GM18498 (cell line): ENCODE data around the gene TBC1D22A.

Source experiments
- ATAC-seq: cut with Tn5 transposase; IDR thresholded peaks from one replicate; pipeline ENCODE4 v1.9.1; 2021; ENCODE audit warnings: mild to moderate bottlenecking, moderate library complexity; ENCODE audit not compliant: unreplicated experiment

TBC1D22A gene

DNA sequence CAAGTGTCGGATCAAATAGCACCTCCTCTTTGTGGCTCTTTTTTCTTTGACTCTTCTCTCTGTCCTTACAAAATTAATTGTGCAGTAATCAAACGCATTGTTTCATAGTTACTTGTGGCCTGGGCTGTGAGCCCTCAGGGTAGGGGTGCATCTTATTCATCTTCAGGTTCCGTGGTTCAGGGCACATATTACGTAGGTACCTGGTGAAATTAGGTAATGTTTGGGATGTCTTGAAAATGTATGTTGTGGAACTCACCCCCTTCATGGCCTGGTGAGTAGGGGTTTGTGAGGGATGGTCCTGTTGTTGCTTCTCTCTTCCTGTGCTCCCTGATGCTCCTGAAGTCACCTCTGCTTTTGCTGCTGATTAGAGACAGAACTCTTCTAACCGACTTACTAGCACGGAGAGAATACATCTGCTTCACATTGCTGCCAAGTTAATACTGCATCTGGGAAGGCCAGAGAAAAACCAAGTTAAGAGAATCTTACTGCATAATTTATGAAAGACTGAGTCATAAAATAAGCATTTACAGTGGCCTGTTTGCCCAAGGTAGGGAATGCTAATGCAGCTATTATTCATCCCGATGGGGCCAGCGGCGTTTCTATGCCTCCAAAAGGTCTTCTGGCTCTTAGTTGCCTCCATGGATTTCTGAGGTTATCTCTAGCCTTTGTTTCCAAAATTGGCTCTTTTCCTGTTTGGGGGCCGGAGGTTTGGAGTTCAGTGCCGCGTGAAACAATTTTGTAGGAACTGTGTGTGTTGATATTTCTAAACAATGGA, 66.9 kb downstream of the TBC1D22A start:
- no peak for ATAC-seq

GRCh38 chr22:46829941-46830715, 67.7 kb downstream of the TBC1D22A start:
- no peak for ATAC-seq

GRCh38 chr22:46830841-46831240, 68.4 kb downstream of the TBC1D22A start:
- ATAC-seq: no peak

DNA sequence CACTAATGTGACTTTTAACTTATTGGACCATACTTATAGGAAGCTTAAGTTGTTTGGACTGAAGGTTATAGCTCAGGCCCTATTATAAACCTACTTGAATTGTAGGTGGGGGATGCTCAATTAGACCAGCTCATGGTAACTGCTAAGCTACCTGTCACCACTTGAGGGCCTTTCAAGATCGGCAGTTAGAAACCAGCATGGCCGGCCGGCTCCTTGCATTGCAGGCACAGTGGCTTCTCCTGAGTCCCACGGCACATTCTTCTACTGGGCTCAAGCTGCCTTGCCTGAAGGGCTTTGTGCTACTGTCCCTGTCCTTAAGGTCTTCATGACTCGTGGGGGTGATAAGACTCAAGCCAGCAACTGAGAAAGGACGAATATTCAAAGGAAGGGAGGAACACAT, 70.8 kb downstream of the TBC1D22A start:
- ATAC-seq: no peak

- ATAC-seq: no peak
These were observed 71.7 kb downstream of the TBC1D22A start for GRCh38 chr22:46834021-46834737.

- ATAC-seq: no peak
These were observed 72.8 kb downstream of the TBC1D22A start for GRCh38 chr22:46835288-46835687.

GRCh38 chr22:46835693-46836092, 73.2 kb downstream of the TBC1D22A start:
- no peak for ATAC-seq

- no peak for ATAC-seq
These were observed 79.1 kb downstream of the TBC1D22A start for GRCh38 chr22:46841522-46841921.

DNA sequence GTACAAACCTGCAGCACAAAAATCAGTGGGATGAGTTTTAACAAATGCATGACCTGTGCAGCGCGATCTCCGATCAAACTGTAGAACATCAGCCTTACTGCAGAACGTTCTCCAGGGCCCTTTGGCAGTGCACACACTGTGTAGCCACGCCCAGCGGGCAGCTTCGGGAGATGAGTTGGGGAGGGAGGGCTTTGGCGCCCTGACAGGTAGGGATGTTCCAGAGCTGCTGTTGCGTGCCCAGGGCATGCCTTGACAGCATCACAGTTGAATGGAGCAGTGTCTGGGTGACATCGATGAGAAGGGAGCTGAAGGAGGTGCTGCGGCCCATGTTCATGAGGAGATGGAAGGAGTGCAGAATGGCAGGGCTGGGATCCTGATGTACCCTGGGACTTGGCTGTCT, 80.2 kb downstream of the TBC1D22A start:
- no peak for ATAC-seq

- no peak for ATAC-seq
These were observed 81.4 kb downstream of the TBC1D22A start for GRCh38 chr22:46843821-46844255.

GRCh38 chr22:46844606-46845210, 82.3 kb downstream of the TBC1D22A start:
- ATAC-seq: no peak

DNA sequence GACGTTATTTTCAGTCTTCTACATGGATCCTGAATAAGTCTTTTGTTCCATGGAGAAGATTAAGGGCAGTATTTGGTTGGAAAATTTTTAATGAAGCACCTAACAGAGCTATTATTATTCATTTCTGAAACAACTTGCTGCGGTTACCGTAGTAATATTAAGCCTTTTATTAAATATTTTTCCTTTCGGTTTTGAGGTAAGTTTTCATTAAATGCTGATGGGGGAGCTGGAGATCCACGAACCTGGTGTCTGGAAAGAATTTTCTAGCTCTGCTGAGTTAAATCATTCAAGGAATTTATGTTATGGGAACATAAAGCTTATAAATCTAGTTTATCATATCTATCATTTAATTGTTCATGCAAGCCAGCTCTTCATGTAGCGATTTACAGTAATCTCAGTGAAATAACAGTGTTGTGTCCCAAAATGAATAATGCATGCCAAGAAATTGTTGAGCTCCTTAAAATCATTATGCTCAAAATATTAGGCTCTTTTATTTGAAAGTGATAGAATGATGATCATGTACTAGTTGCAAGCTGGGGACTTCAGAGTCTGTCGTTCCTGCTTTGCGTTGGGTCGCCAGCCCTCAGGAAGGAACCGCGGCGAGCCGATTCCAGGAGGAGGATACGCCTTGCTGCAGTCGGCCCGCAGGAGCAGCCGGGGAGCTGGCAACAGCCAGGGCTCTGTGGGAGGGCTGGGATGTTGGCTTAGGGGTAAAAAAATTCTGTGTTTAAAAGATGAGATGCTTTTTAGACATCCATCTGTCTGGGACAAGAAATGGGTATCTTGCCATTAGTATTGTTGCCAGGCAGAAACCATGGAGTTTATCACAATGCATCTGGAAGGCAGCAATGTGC, 83.1 kb downstream of the TBC1D22A start:
- no peak for ATAC-seq

- no peak for ATAC-seq
These were observed 83.8 kb downstream of the TBC1D22A start for GRCh38 chr22:46846150-46846831.

- ATAC-seq: no peak
These were observed 84.4 kb downstream of the TBC1D22A start for GRCh38 chr22:46846832-46847355.

- ATAC-seq: no peak
These were observed 85.7 kb downstream of the TBC1D22A start for GRCh38 chr22:46848197-46848596.

GRCh38 chr22:46849101-46849500, 86.7 kb downstream of the TBC1D22A start:
- no peak for ATAC-seq

DNA sequence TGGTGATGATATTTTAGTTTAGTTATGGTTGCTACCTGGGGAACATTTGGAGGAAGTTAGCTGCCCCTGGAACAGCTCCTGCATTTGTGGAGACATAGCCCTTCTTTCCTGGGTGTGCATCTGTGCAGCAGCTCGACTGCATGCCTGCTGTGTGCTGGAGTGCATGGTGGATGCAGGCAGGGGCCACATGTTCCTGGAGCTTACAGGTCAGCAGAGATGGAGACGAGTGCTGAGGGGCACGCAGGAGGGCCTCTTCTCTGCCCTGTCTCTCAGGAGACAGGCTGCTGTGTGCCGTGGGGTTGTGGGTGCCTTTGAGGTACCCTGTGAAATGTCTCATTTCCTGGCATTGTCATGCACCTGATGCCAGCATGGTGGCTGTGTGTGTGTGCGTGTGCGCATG, 87.5 kb downstream of the TBC1D22A start:
- ATAC-seq: no peak

DNA sequence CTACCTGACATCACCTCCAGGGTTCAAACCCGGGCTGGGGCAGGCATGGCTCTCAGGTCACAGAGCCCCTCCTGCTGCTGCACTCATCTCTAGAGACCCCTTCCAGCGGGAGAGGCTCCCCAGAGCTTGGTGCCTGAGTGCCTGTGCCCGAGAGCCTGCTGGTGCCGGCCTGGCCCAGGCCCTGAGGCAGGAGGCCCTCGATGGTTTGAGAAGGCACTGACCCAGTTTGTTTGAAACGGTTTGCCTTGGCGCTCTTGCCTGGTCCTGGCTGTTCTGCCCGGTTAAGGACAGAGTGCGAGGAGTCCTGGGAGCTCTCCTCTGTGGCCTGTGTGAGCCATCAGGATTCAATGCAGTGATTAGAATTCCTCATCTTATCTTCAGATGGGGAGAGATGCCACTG, 88.9 kb downstream of the TBC1D22A start:
- ATAC-seq: no peak

- ATAC-seq: no peak
These were observed 89.5 kb downstream of the TBC1D22A start for GRCh38 chr22:46851941-46852340.
